HUDEP-2 (cell line): ENCODE results near the gene OR5W2.
"Not testable (repeated sequence)": the region's sequence is repeated elsewhere in the genome, so short reads cannot be mapped to it uniquely, and the experiment has no call there.

Experiments
- DNase-seq, 76 experiments: peaks; one replicate each; lab custom pipeline; 2025; ENCODE audit not compliant: unreplicated experiment in 76 of 76; lab: John Stamatoyannopoulos, UW

OR5W2 gene

DNA sequence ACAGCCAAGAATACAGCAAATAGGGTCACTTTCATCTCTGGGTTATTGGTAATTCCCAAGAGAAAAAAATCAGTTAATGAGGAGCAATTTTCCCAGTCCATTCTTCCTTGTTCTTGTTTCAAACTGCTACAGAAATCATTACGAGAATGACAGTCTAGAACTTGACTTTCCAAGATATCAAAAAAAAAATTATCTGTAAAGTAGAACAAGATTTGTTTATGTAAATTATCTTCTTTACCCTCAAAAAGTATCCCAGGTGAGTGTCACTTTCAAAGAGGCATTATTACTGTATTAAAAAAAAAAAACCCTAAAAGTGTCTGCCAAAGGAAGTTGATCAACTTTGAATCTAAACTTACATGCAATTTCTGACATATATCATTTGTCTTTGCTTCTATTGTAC is at the start of gene OR5W2:
OR5W2 (minus strand) TSS at position 101 of the 400 bp plus-strand sequence; CDS start at position 101, 0 bp downstream.
- no peak for DNase-seq

GRCh38 chr11:55956521-55956920 is 42.1 kb upstream of the OR5W2 start:
- DNase-seq: no peak

DNA sequence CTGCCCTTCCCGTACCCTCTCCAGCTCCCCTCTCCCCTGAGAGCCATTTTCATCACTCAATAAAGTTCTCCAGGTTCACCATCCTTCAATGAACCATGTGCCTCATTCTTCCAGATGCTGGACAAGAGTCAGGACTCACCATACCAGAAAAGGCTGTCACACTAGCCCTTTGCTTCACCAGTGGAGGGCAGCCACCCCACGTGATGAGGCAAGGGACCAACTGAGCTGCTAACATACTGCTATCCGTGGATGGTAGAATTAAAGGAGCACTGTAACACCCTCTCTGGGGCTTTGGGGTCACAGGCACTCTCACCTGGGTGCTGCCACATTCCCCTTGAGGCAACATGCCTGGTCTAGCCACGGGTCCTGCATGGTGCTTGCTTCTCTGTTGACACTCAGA is 34.9 kb upstream of the OR5W2 start:
- no peak for DNase-seq

DNA sequence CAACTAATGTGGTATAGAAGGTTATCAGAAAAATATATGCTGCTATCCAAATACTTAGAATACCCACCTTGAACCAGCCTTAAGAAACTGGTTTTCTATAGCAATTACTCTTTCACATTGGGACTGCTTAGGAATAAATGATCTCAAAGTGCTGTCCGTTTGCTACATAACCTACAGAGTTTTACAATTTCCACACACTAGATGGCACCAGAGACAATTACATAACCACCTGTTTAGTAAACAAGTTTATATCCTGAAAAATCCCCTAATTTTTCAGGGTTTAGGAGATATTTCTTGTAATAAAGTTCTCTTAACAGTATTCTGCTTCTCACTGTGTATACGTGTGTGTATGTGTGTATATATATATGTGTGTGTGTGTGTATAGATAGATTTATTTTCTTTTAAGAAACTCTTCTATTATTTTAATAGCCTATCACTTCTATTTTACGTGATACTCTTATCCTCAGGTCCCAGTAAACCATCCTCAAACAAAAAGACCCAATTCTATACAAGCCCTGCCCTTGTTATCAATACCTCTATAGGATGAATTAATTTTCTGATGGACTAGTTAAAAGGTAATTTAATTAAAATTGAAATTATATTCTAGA is 28.5 kb upstream of the OR5W2 start:
- DNase-seq: peak in 8 of 76 experiments; percentile 0 to 21 (median 2)

DNA sequence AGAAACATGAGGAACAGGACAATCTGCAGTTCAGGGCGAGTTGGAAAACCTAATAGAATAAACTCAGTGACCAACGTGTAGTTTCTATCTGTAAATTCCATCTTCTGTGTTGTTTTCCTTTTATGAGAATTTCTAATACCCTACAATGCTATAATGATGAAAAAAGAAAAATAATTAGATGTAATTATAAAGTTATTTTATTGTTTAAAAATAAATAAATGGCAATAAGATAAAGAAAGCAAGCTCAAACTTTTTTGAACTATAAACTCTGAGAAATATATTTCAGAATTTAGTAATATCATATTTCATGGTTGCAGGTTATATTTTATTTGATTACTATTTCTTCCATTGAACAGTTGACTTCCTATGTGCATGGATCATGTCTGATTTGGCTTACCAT is 21.9 kb upstream of the OR5W2 start, which contains the start of gene OR5I1:
OR5I1 (minus strand) TSS at position 101 of the 400 bp plus-strand sequence; CDS start at position 101, 0 bp downstream.
- DNase-seq: no peak

DNA sequence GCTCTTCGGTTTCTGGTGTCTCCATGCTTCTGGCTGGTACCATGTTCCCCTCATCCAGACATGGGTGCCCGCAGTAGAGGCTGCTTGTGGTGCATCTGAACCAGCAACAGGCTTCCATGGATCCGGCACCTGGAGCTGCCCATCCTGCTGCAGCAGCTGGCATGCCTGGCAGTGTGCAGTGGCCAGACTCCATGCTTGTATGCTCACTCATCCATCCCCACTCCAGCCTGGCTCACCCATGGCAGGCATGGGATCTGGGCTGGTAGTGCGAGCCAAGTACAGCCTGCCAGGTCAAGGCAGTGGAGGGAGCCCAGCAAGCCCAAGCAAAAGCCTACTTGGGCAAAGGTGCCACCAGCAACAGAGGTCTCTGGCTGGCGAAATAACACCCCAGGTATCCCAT is 6.2 kb upstream of the OR5W2 start:
- DNase-seq: no peak

DNA sequence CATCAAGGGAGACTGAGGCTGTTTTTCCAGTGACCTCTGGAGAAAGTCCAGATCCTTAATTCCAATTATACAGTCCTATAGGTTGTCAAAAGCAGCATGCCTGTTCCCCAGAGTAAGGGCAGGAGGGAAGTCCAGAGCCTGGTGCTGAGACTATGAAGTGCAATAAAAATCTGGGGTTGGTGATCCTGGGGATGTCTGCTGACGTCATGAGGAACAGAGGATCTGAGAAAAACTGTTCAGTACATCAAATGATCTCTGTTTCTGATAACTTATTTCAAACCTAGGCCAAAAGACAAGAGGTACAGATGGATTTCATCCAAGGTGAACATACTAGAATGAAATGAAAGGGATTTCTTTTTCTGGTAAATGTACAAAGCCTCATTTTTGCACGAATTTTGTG is 12.1 kb downstream of the OR5W2 start:
- no peak for DNase-seq

DNA sequence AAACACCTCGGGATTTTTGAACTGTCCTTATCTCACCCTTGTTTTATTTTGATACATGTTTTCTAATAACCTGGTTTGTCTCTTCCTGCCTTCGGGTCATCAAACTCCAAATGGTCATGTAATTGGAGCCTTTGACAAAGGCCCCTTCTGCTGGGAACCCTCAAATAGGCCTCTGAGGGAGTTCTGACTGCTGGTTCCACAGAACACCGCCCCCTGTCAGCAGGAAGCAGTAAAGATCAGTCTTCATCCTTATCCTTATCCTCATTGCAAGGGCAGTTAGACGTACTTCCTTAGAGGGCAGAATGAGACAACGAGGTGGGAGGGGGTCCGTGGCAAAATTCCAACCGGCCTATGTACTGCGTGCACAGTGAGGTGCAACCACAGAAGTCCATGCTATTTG is 19.2 kb downstream of the OR5W2 start:
- DNase-seq: no peak

GRCh38 chr11:55885481-55885880 is 28.9 kb downstream of the OR5W2 start:
- not testable (repeated sequence) for DNase-seq

GRCh38 chr11:55884995-55885394 is 29.4 kb downstream of the OR5W2 start:
- not testable (repeated sequence) for DNase-seq

DNA sequence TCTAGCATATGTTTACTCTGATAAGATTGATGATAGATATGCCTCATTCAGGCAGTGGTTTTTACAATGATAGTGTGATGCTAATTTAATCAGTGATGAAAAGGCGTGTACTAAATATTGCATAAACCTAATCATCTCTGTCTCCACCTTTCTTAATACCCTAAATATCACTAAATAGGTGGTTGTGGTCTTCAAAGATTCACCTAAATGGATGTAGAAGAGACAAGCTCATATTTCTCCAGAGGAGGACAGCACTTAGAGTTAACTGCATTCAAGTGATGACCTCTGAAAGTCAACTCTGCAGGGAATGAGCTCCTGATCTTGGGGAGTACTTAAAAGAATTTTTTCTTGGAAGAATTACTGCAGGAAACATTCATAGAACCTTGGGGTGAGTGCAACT is 31.4 kb downstream of the OR5W2 start, which contains the start of gene TRIM51:
TRIM51 (plus strand) TSS at position 301 of the 400 bp plus-strand sequence. CDS start 2,132 bp downstream, outside the sequence.
- not testable (repeated sequence) for DNase-seq

- DNase-seq: not testable (repeated sequence)
Observed at GRCh38 chr11:55873146-55873545, 41.2 kb downstream of the OR5W2 start.

DNA sequence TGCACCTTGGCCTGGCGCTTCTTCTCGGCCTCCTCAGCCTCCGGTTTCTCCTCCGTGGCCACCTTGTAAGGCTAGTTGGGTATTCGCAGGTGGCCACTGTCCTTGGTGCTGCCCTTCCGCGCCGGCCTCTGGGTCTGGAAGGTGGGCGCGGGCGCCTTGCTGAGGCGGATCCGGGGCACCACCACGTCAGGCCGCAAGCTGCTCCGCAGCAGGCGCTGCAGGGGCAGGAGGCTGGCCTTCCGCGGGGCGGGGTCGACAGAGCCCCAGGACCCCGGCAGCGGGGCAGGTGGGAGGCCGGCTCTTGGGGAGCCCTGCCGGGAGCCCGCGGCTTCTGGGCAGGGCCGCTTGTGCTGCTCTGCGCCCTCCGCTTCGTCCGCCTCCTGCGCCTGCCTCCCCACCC is 41.7 kb downstream of the OR5W2 start:
- DNase-seq: not testable (repeated sequence)

- DNase-seq: not testable (repeated sequence)
Observed at GRCh38 chr11:55867354-55867753, 47.0 kb downstream of the OR5W2 start.
